Neural crest cell (in vitro differentiated cells): Measurements from ENCODE around the gene ADCY3. TPM values are rescaled to one million over a fixed set of nuclear protein-coding genes. Genes with fewer than 3 reads are reported as not detected.

Experiments used
- DNase-seq: peaks from one replicate; pipeline ENCODE4 v3.0.0; 2021; ENCODE audit warnings: low read depth, mixed read lengths, low spot score
- H3K27ac Mint-ChIP-seq: one replicate; pipeline ENCODE4 v1.8.0; 2021; ENCODE audit warnings: mild to moderate bottlenecking, mixed read lengths; ENCODE audit not compliant: unreplicated experiment
- H3K27me3 Mint-ChIP-seq: 2 replicates; pipeline ENCODE4 v1.8.0; 2021; ENCODE audit warnings: low read depth, mild to moderate bottlenecking, mixed read lengths
- H3K36me3 Mint-ChIP-seq: 2 replicates; pipeline ENCODE4 v1.8.0; 2021; ENCODE audit warnings: low read depth, mild to moderate bottlenecking, mixed read lengths
- H3K4me1 Mint-ChIP-seq: 2 replicates; pipeline ENCODE4 v1.8.0; 2021; ENCODE audit warnings: mixed read lengths
- H3K4me3 Mint-ChIP-seq: one replicate; pipeline ENCODE4 v1.8.0; 2021; ENCODE audit warnings: mild to moderate bottlenecking, mixed read lengths
- H3K9me3 Mint-ChIP-seq: 2 replicates; pipeline ENCODE4 v1.8.0; 2021; ENCODE audit warnings: mixed read lengths
- CTCF ChIP-seq: fragments of 200-600 bp; sonication (generic); conservative IDR thresholded peaks from 2 replicates; pipeline ENCODE4 v1.5.0; 2021; ENCODE audit warnings: antibody characterized with exemption, mild to moderate bottlenecking
- total RNA-seq: library from RNA; stranded (reverse); gene quantifications from 2 replicates; pipeline ENCODE4 v1.2.1, GENCODE V29; 2021

ADCY3 gene
- total RNA-seq, 1 donor from 2014 or later = 49.2 TPM

GRCh38 chr2:24840164-24840869 is 79.7 kb downstream of the ADCY3 start:
- Mint-ChIP-seq H3K9me3 (peaks cover under 1% of the 10 kb centered on the region), H3K27me3 (no peaks in the 10 kb centered on the region), H3K4me1 (peaks cover 1% of the 10 kb centered on the region), H3K36me3 (peaks cover 11% of the 10 kb centered on the region), H3K27ac (no peak overlapping the region), H3K4me3 (no peak overlapping the region)
- no peak for DNase-seq
- no peak for TF ChIP-seq CTCF

- no peaks in the 10 kb centered on the region for H3K27me3 Mint-ChIP-seq
- H3K36me3 Mint-ChIP-seq = peaks cover 11% of the 10 kb centered on the region
- TF ChIP-seq CTCF = no peak
- H3K27ac Mint-ChIP-seq = peak overlapping the region; percentile 35
- no peak for DNase-seq
- peaks cover 5% of the 10 kb centered on the region for H3K4me1 Mint-ChIP-seq
- H3K4me3 Mint-ChIP-seq = no peak overlapping the region
- no peaks in the 10 kb centered on the region for H3K9me3 Mint-ChIP-seq
Observed at GRCh38 chr2:24839729-24840128, 80.3 kb downstream of the ADCY3 start.

- Mint-ChIP-seq H3K4me3 (no peak overlapping the region), H3K4me1 (peaks cover 6% of the 10 kb centered on the region), H3K27me3 (no peaks in the 10 kb centered on the region), H3K9me3 (no peaks in the 10 kb centered on the region), H3K36me3 (peaks cover 15% of the 10 kb centered on the region), H3K27ac (no peak overlapping the region)
- DNase-seq = no peak
- TF ChIP-seq CTCF = no peak
Observed at GRCh38 chr2:24838541-24838940, 81.5 kb downstream of the ADCY3 start.

GRCh38 chr2:24837996-24838513 is 82.0 kb downstream of the ADCY3 start:
- Mint-ChIP-seq H3K27ac (no peak overlapping the region), H3K9me3 (no peaks in the 10 kb centered on the region), H3K4me1 (peaks cover 11% of the 10 kb centered on the region), H3K4me3 (no peak overlapping the region), H3K36me3 (peaks cover 13% of the 10 kb centered on the region), H3K27me3 (no peaks in the 10 kb centered on the region)
- DNase-seq = no peak
- no peak for TF ChIP-seq CTCF

GRCh38 chr2:24836706-24837105 is 83.3 kb downstream of the ADCY3 start:
- Mint-ChIP-seq H3K36me3 (peaks cover 13% of the 10 kb centered on the region), H3K4me1 (peaks cover 22% of the 10 kb centered on the region), H3K9me3 (no peaks in the 10 kb centered on the region), H3K4me3 (no peak overlapping the region), H3K27me3 (no peaks in the 10 kb centered on the region), H3K27ac (no peak overlapping the region)
- DNase-seq = no peak
- TF ChIP-seq CTCF = no peak
